IPS-20b (cell line): ENCODE data around the gene MRTFB.

Experiments used
- H3K27ac ChIP-seq: one replicate; pipeline ENCODE4 v1.5.1; 2013; ENCODE audit warnings: low read length
- H3K27me3 ChIP-seq: 2 replicates; pipeline ENCODE4 v1.6.1; 2013; ENCODE audit warnings: mild to moderate bottlenecking, low read length, inconsistent platforms; ENCODE audit not compliant: insufficient read depth
- H3K36me3 ChIP-seq: 2 replicates; pipeline ENCODE4 v1.6.1; 2013; ENCODE audit warnings: low read depth, mild to moderate bottlenecking, inconsistent platforms, low read length, moderate library complexity; ENCODE audit not compliant: insufficient read depth
- H3K4me1 ChIP-seq: 2 replicates; pipeline ENCODE4 v1.6.1; 2013; ENCODE audit warnings: mild to moderate bottlenecking, control low read depth, inconsistent platforms, low read length, moderate library complexity; ENCODE audit not compliant: insufficient read depth
- H3K4me3 ChIP-seq: 2 replicates; pipeline ENCODE4 v1.5.1; 2013; ENCODE audit warnings: mild to moderate bottlenecking, low read length, inconsistent platforms
- H3K9ac ChIP-seq: 2 replicates; pipeline ENCODE4 v1.6.1; 2013; ENCODE audit warnings: low read depth, mild to moderate bottlenecking, inconsistent platforms, low read length, moderate library complexity
- H3K9me3 ChIP-seq: 2 replicates; pipeline ENCODE4 v1.6.1; 2013; ENCODE audit warnings: mild to moderate bottlenecking, low read depth, low read length, inconsistent platforms; ENCODE audit not compliant: insufficient read depth

Gene MRTFB

GRCh38 chr16:14244196-14245010, 173.3 kb downstream of the MRTFB start:
- no peak overlapping the region for H3K27ac ChIP-seq
- H3K36me3 ChIP-seq, result peaks cover 89% of the 10 kb centered on the region
- H3K27me3 ChIP-seq, result no peaks in the 10 kb centered on the region
- H3K4me1 ChIP-seq, result no peaks in the 10 kb centered on the region
- no peak overlapping the region for H3K4me3 ChIP-seq
- no peak overlapping the region for H3K9ac ChIP-seq
- no peaks in the 10 kb centered on the region for H3K9me3 ChIP-seq

GRCh38 chr16:14248791-14249190, 177.7 kb downstream of the MRTFB start:
- H3K9me3 ChIP-seq, result no peaks in the 10 kb centered on the region
- H3K4me1 ChIP-seq, result no peaks in the 10 kb centered on the region
- no peak overlapping the region for H3K4me3 ChIP-seq
- H3K27me3 ChIP-seq, result no peaks in the 10 kb centered on the region
- H3K27ac ChIP-seq, result no peak overlapping the region
- peaks cover 91% of the 10 kb centered on the region for H3K36me3 ChIP-seq
- H3K9ac ChIP-seq, result no peak overlapping the region

- no peak overlapping the region for H3K27ac ChIP-seq
- no peaks in the 10 kb centered on the region for H3K4me1 ChIP-seq
- H3K4me3 ChIP-seq, result no peak overlapping the region
- H3K36me3 ChIP-seq, result peaks cover 93% of the 10 kb centered on the region
- no peaks in the 10 kb centered on the region for H3K9me3 ChIP-seq
- no peaks in the 10 kb centered on the region for H3K27me3 ChIP-seq
- no peak overlapping the region for H3K9ac ChIP-seq
Observed at GRCh38 chr16:14249291-14250032, 178.3 kb downstream of the MRTFB start.

GRCh38 chr16:14251419-14251818, 180.3 kb downstream of the MRTFB start:
- H3K27me3 ChIP-seq, result no peaks in the 10 kb centered on the region
- no peaks in the 10 kb centered on the region for H3K4me1 ChIP-seq
- no peaks in the 10 kb centered on the region for H3K9me3 ChIP-seq
- H3K36me3 ChIP-seq, result peaks cover 85% of the 10 kb centered on the region
- H3K4me3 ChIP-seq, result no peak overlapping the region
- no peak overlapping the region for H3K9ac ChIP-seq
- no peak overlapping the region for H3K27ac ChIP-seq

- H3K4me3 ChIP-seq, result no peak overlapping the region
- no peak overlapping the region for H3K9ac ChIP-seq
- no peaks in the 10 kb centered on the region for H3K4me1 ChIP-seq
- H3K9me3 ChIP-seq, result no peaks in the 10 kb centered on the region
- H3K27me3 ChIP-seq, result no peaks in the 10 kb centered on the region
- H3K27ac ChIP-seq, result no peak overlapping the region
- H3K36me3 ChIP-seq, result peaks cover 84% of the 10 kb centered on the region
Observed at GRCh38 chr16:14252860-14253259, 181.7 kb downstream of the MRTFB start.

- H3K27me3 ChIP-seq, result no peaks in the 10 kb centered on the region
- no peak overlapping the region for H3K4me3 ChIP-seq
- no peaks in the 10 kb centered on the region for H3K4me1 ChIP-seq
- peaks cover 89% of the 10 kb centered on the region for H3K36me3 ChIP-seq
- H3K27ac ChIP-seq, result no peak overlapping the region
- H3K9me3 ChIP-seq, result no peaks in the 10 kb centered on the region
- no peak overlapping the region for H3K9ac ChIP-seq
Observed at GRCh38 chr16:14263011-14263410, 191.9 kb downstream of the MRTFB start.

- Histone ChIP-seq H3K4me1 (no peaks in the 10 kb centered on the region), H3K9me3 (no peaks in the 10 kb centered on the region), H3K36me3 (peaks cover 81% of the 10 kb centered on the region), H3K4me3 (no peak overlapping the region), H3K27ac (no peak overlapping the region), H3K27me3 (no peaks in the 10 kb centered on the region), H3K9ac (no peak overlapping the region)
Observed at GRCh38 chr16:14263769-14264168, 192.7 kb downstream of the MRTFB start.

- Histone ChIP-seq H3K27ac (no peak overlapping the region), H3K4me1 (no peaks in the 10 kb centered on the region), H3K4me3 (no peak overlapping the region), H3K36me3 (peaks cover 75% of the 10 kb centered on the region), H3K27me3 (no peaks in the 10 kb centered on the region), H3K9ac (no peak overlapping the region), H3K9me3 (peaks cover 2% of the 10 kb centered on the region; the same call in 1 of the 2 replicates)
Observed at GRCh38 chr16:14264327-14264943, 193.3 kb downstream of the MRTFB start.

GRCh38 chr16:14268073-14268472, 197.0 kb downstream of the MRTFB start:
- Histone ChIP-seq H3K27me3 (no peaks in the 10 kb centered on the region), H3K4me3 (no peak overlapping the region), H3K27ac (no peak overlapping the region), H3K36me3 (peaks cover 38% of the 10 kb centered on the region), H3K9me3 (peaks cover 4% of the 10 kb centered on the region; the same call in 1 of the 2 replicates), H3K4me1 (no peaks in the 10 kb centered on the region), H3K9ac (no peak overlapping the region)

- Histone ChIP-seq H3K4me1 (peaks cover 9% of the 10 kb centered on the region; the same call in 1 of the 2 replicates), H3K27ac (no peak overlapping the region), H3K27me3 (no peaks in the 10 kb centered on the region), H3K9ac (no peak overlapping the region), H3K36me3 (no peaks in the 10 kb centered on the region), H3K9me3 (no peaks in the 10 kb centered on the region), H3K4me3 (no peak overlapping the region)
Observed at GRCh38 chr16:14275934-14276333, 204.8 kb downstream of the MRTFB start.

GRCh38 chr16:14278749-14279148, 207.6 kb downstream of the MRTFB start:
- H3K4me3 ChIP-seq, result no peak overlapping the region
- H3K27me3 ChIP-seq, result no peaks in the 10 kb centered on the region
- H3K36me3 ChIP-seq, result no peaks in the 10 kb centered on the region
- no peaks in the 10 kb centered on the region for H3K9me3 ChIP-seq
- H3K9ac ChIP-seq, result no peak overlapping the region
- H3K27ac ChIP-seq, result no peak overlapping the region
- H3K4me1 ChIP-seq, result peaks cover 17% of the 10 kb centered on the region
